ENCODE data around the gene SH2D3C.

Gene SH2D3C

GRCh38 chr9:127716412-127716811 is 62.1 kb downstream of the SH2D3C start:
- DNase-seq, result no peak

- DNase-seq, result peak; percentile 98
Observed at GRCh38 chr9:127715470-127716337, 62.8 kb downstream of the SH2D3C start, which contains the start of the genes PTRH1 and TTC16. Gene PTRH1 (minus strand): TSS chr9:127715663. CDS start chr9:127715639, 24 bp downstream. Gene TTC16 (plus strand): TSS chr9:127716079. CDS start chr9:127716146, 67 bp downstream.

GRCh38 chr9:127714951-127715469 is 63.5 kb downstream of the SH2D3C start:
- DNase-seq, result peak; percentile 72

- peak; percentile 46 for DNase-seq
Observed at GRCh38 chr9:127714020-127714750, 64.3 kb downstream of the SH2D3C start.

GRCh38 chr9:127712867-127713266 is 65.6 kb downstream of the SH2D3C start:
- no peak for DNase-seq

DNA sequence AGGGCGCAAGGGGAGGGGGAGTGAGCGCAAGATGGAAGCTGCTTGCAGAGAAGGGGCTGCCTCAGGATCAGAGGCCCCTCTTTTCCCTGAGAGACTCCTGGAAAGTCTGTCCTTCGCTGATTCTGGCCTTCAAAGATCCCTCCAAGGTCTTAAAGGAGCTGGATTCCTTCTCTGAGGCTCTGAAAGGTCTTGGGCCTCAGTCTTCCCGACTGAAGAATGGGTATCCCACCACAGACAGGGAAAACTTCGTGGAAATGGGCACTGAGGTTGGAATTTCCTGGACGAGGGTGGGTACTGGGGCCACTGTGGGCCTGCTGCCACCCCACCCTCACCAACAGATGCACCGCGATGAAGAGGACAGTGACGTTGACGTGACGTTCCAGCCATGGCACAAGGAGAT is 66.1 kb downstream of the SH2D3C start:
- no peak for DNase-seq

DNA sequence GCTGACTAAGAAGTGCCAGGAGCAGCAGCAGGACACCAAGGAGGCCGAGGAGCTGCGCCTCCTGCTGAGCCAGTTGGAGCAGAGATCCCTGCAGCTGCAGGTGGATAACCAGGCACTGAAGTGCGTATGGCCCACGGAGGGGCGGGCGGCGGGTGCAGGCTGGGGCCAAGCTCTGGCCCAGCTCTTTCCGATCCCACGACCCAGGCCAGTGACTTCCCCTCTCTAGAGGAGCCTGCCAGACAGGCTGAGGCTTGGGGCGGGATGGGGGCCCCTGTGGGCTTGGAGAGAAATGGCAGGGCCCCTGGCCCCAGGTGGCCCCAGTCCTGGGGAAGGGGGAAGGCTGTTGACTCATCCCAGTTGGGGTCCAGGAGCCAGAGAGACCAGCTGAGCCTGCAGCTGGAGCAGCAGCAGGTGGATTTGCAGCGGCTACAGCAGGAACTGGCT is 66.6 kb downstream of the SH2D3C start:
- peak; percentile 96 for DNase-seq

GRCh38 chr9:127711226-127711701 is 67.2 kb downstream of the SH2D3C start:
- DNase-seq, result peak; percentile 82

DNA sequence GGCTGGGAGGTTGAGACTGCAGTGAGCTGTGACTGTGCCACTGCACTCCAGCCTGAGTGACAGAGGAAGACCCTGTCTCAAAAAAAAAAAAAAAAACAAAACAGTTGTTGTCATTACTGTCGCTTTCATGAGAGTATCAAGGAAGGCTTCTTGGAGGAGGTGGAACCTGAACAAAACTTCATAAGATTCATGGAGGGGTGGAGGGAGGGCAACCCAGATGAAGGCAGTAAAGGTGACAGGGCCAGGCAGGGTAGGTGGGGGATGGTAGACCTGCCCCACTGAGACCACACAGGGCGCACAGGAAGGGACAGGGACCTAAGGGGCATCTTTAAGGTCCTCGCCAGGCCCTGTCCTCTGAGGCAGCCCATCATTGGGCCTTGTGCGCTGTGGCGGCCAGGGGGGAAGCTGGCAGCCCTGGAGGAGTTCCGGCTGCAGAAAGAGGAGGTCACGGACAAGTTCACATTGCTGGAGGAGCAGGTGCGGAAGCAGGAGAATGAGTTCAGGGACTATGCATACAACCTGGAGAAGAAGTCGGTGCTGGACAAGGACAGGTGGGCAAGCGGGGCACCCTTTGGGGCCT is 68.2 kb downstream of the SH2D3C start:
- DNase-seq, result no peak

DNA sequence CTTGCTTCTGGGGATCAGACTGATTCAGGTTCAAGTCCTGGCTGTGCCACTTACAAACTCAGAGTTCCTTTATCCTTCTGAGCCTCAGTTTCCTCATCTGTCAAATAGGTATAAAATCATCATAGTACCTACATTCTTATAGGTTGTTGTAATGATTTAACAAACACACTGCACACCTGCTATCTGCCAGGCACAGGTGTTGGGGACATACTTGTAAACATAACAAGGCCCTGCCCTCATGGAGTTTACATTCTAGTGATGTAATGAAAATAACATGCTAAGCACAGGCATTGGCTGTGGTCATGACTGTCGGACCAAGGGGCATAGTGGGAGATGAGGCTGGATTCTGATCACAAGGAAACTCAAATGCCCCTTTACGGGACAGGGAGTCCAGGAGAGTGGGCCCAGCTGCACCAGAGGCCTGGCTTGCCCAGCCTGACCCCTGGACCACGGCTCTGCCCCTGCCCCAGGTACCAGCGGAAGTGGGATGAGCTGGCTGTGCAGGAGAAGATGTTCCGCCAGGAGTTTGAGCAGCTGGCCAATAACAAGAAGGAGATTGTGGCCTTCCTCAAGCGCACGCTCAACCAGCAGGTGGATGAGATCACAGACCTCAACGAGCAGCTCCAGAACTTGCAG is 69.4 kb downstream of the SH2D3C start:
- no peak for DNase-seq

DNA sequence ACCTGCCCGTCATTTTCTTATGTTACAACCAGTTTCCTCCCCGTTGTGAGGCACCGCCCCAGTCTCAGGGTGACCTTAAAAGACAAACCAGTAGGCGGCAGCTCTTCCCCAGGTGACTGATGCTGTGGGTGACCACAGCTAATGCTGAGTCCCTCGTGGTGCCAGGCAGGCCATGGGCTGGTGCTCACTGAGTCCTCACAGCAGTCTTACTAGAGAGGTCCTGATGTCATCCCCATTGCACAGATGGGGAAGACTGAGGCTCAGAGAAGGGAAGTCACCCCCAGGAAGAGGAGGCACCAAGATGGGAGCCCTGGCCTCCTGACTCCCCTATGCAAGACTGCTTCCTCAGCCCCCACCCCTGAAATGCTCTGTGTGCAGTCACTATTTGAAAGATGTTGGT is 70.7 kb downstream of the SH2D3C start:
- DNase-seq, result peak; percentile 51

- peak; percentile 74 for DNase-seq
Observed at GRCh38 chr9:127706836-127707241, 71.6 kb downstream of the SH2D3C start, which contains the start of gene CFAP157. Gene CFAP157 (plus strand): TSS chr9:127706988. CDS start chr9:127707032, 44 bp downstream.

DNA sequence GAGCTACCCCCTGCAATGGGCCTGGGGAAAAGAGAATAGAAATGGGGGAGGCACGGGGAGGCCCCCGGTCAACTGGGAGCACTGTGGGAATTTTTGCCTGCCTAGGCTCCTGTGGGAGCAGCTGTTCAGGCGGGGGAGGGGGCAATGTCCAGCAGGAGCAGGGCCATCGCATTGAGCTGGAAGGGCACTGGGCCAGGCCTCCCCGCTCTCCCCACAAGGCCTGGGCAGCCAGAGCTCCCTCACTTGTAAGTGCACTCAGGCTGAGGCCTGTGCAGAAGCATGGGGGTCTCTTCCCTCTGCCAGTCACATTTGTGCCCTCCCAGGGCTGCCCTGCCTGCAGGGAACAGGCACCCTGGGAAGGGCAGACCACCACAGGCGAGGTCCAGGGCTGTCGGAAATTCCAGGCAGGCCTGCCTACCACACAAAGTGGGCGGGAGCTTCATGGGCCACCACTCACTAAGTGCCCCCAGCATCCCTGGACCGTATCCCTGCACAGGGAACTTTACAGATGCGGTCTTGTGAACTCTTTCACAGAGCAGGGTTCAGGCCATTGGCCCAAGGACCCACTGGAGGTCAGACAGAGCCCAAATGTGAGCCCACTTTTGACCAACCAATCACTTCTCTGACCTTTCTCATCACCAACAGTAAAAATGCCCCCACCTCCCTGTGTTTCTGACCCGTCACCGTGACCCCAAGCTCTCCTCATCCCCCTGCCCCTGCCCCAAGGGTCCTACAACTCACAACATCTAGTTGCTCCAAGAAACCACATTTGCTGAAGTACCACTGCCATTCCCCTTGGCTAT is 72.7 kb downstream of the SH2D3C start:
- no peak for DNase-seq

DNA sequence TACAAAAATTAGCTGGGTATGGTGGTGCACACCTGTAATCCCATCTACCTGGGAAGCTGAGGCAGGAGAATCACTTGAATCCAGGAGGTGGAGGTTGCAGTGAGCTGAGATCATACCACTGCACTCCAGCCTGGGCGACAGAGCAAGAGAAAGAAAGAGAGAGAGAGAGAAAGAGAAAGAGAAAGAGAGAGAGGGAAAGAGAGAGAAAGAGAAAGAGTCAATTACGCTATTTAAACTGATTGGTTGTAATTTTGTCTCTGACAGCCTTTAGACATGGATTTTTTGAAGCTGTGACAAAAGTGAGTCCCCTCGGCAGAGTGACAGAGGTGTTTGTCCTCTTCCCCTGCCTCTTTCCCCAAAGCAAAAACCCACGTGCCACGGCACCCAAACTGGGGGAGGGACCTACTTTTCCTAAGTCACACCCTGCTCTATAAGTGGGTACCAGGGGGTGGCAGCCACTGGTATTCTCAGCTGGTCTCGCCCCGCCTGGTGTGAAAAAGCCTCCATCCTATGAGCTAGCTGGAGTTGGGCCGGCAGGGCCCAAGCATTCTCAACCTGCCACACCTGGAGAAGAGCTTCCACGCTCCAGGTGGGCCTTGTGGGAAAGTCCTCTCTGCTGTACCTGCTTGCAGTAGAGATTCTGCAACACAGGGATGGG is 75.0 kb downstream of the SH2D3C start:
- no peak for DNase-seq

GRCh38 chr9:127700594-127701255 is 77.7 kb downstream of the SH2D3C start:
- peak; percentile 46 for DNase-seq

DNA sequence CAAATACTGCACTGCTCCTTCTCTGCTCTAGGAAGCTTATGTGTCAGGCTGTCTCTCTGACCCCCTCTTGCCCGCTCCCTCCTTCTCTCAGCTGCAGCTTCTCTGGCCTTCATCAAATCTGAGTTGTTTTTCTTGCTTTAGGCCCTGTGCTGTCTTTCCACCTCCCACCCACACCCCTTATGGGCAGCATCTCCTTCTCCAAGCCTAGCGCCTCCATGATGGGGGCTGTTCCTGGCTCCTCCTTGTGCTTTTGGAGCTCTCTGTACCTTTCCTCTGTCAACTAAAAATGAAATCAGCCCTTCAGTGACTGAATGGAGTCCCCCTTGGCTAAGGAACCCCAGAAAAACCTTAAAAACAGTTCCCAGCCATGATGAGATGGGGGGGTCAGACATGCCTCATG is 78.3 kb downstream of the SH2D3C start:
- no peak for DNase-seq

DNA sequence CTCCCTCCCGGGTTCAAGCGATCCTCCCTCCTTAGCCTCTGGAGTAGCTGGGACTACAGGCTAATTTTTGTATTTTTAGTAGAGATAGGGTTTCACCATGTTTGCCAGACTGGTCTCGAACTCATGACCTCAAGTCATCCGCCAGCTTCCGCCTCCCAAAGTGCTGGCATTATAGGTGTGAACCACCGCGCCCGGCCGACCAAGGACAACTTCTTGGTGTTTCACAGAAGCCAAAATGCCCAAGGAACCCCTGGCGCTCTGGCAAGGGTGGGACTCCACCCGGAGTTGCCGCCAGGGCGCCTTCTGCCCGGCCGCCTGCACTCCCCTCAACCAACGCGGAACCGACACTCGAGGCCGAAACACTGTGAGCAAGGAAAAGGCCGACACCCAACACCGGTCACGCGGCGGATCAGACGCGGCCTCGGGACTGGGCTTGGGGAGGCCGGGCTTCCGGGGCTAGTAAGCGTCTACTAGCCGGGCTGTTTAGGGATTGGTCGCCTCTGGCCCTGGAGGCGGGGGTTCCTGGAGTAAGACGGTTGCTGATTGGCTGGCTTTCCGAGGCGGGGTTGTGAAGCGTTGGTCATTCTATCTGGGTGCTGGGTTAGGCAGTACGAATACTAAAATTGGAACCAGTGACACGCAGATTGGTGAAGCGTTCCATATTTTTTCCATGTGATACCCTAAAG is 79.3 kb downstream of the SH2D3C start:
- peak; percentile 18 for DNase-seq

- DNase-seq, result no peak
Observed at GRCh38 chr9:127698386-127698785, 80.1 kb downstream of the SH2D3C start.

DNA sequence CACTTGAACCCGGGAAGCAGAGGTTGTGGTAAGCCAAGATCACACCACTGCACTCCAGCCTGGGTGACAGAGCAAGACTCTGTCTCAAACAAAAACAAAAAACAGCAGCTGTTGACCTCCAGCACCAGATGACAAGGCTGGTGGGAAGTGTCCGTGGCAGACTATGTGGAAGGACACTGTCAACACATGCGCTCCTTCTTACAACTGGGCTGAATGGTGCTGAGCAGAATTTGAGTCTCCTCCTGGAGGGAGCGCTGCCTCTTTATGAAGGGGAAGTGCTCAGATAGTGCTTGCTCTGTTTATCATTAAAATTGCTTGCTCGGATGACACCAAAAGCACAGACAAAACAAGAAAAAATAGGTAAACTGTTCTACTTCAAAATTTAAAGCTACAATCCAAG is 80.9 kb downstream of the SH2D3C start:
- peak; percentile 13 for DNase-seq
